Left kidney (tissue), 8 donors: ENCODE measurements around the gene SH3BP5L. TPM values are rescaled to one million over a fixed set of nuclear protein-coding genes. Genes with fewer than 3 reads are reported as not detected.
A peak's percentile ranks its signal among the peaks of the same experiment; 100 is the strongest.

Experiments
- DNase-seq: peaks from one replicate; pipeline ENCODE4 v3.0.0-alpha.2; 2013
- long read RNA-seq, 8 donors: transcript quantifications; one replicate each; lab custom pipeline, GENCODE V29; 2026
- polyA plus RNA-seq: library from polyadenylated mRNA; unstranded; fragments of 120-200 nt; gene quantifications from one replicate; pipeline ENCODE4 v1.2.1, GENCODE V29; 2013; ENCODE audit not compliant: insufficient read length

SH3BP5L gene
- polyA plus RNA-seq = 25.0 TPM
- long read RNA-seq, donor 1, transcript SH3BP5L-201 (7 exons, 3,861 nt) = major isoform, 8 of 18 reads
- long read RNA-seq, donor 1, partial matches to known transcripts = 10 of 18 reads
- long read RNA-seq, donor 1, other reads (novel, unspliced or antisense) = 0 of 18 reads
- long read RNA-seq, donor 2, partial matches to known transcripts = 0 of 4 reads
- long read RNA-seq, donor 2, other reads (novel, unspliced or antisense) = 0 of 4 reads
- long read RNA-seq, donor 3, partial matches to known transcripts = 0 of 2 reads
- long read RNA-seq, donor 3, other reads (novel, unspliced or antisense) = 0 of 2 reads
- long read RNA-seq, donor 4 = 0 reads
- long read RNA-seq, donor 5, transcript SH3BP5L-201 (7 exons, 3,861 nt) = major isoform, 10 of 10 reads
- long read RNA-seq, donor 5, partial matches to known transcripts = 0 of 10 reads
- long read RNA-seq, donor 5, other reads (novel, unspliced or antisense) = 0 of 10 reads
- long read RNA-seq, donor 6, transcript SH3BP5L-201 (7 exons, 3,861 nt) = major isoform, 8 of 9 reads
- long read RNA-seq, donor 6, partial matches to known transcripts = 0 of 9 reads
- long read RNA-seq, donor 6, other reads (novel, unspliced or antisense) = 0 of 9 reads
- long read RNA-seq, donor 7, transcript SH3BP5L-201 (7 exons, 3,861 nt) = major isoform, 6 of 12 reads
- long read RNA-seq, donor 7, partial matches to known transcripts = 5 of 12 reads
- long read RNA-seq, donor 7, other reads (novel, unspliced or antisense) = 0 of 12 reads
- long read RNA-seq, donor 8, partial matches to known transcripts = 0 of 1 reads
- long read RNA-seq, donor 8, other reads (novel, unspliced or antisense) = 0 of 1 reads

GRCh38 chr1:248825909-248826760 is at the start of gene SH3BP5L:
Gene SH3BP5L (minus strand): TSS chr1:248825915. CDS start chr1:248824935, 980 bp downstream.
- peak; percentile 96 for DNase-seq

GRCh38 chr1:248873993-248874533 is 48.3 kb upstream of the SH3BP5L start:
- DNase-seq = peak; percentile 90

- DNase-seq = peak; percentile 96
These were observed 47.8 kb upstream of the SH3BP5L start for GRCh38 chr1:248873409-248873992.

GRCh38 chr1:248872752-248873408 is 47.2 kb upstream of the SH3BP5L start:
- DNase-seq = peak; percentile 71

- no peak for DNase-seq
These were observed 46.2 kb upstream of the SH3BP5L start for GRCh38 chr1:248871837-248872401.

GRCh38 chr1:248862998-248863881 is 37.5 kb upstream of the SH3BP5L start:
- peak; percentile 82 for DNase-seq

- no peak for DNase-seq
These were observed 36.9 kb upstream of the SH3BP5L start for GRCh38 chr1:248862695-248862997.

GRCh38 chr1:248861616-248862015 is 35.9 kb upstream of the SH3BP5L start:
- DNase-seq = no peak

- no peak for DNase-seq
These were observed 34.3 kb upstream of the SH3BP5L start for GRCh38 chr1:248860007-248860406.

- peak; percentile 96 for DNase-seq
These were observed 33.5 kb upstream of the SH3BP5L start, which contains the start of gene ZNF692 for GRCh38 chr1:248858891-248859889. Gene ZNF692 (minus strand): TSS chr1:248859085. CDS start chr1:248858309, 776 bp downstream.

GRCh38 chr1:248858096-248858890 is 32.6 kb upstream of the SH3BP5L start:
- DNase-seq = peak; percentile 54

GRCh38 chr1:248857749-248858095 is 32.0 kb upstream of the SH3BP5L start:
- no peak for DNase-seq

GRCh38 chr1:248857201-248857600 is 31.5 kb upstream of the SH3BP5L start:
- DNase-seq = no peak

- DNase-seq = no peak
These were observed 30.5 kb upstream of the SH3BP5L start for GRCh38 chr1:248856176-248856575.

GRCh38 chr1:248855580-248855979 is 29.9 kb upstream of the SH3BP5L start:
- no peak for DNase-seq

- no peak for DNase-seq
These were observed 28.1 kb upstream of the SH3BP5L start for GRCh38 chr1:248853663-248854375.
